H1 (cell line): Measurements from ENCODE around the gene IL9. TPM values are rescaled to one million over a fixed set of nuclear protein-coding genes. Genes with fewer than 3 reads are reported as not detected.

ENCODE experiments used
- CTCF ChIA-PET: fragments of 300-600 bp; sonication (Branson Sonifier 250); formaldehyde crosslinking; loops from one replicate; lab custom pipeline; 2021; ENCODE audit not compliant: partially characterized antibody; lab: Charles Lee
- POLR2A ChIA-PET: fragments of 300-600 bp; sonication (Branson Sonifier 250); formaldehyde crosslinking; loops from one replicate; lab custom pipeline; 2021; ENCODE audit warnings: inconsistent platforms; ENCODE audit not compliant: partially characterized antibody; lab: Charles Lee
- DNase-seq, 2 experiments: peaks; one replicate each; pipeline versions ENCODE4 v3.0.0 to v3.0.0-alpha.2; 2010 to 2022; ENCODE audit warnings: low spot score in 2 of 2, low read depth in 1 of 2, mixed read lengths in 1 of 2
- FAIRE-seq: peaks from 2 replicates; lab custom pipeline; 2011; peaks lifted over from hg19 to GRCh38; lab: Jason Lieb, UNC
- H2AFZ ChIP-seq: 2 replicates; pipeline ENCODE4 v1.8.1; 2012; ENCODE audit warnings: low read length, inconsistent platforms
- H2AK5ac ChIP-seq: 2 replicates; pipeline ENCODE4 v1.6.1; 2013; ENCODE audit warnings: low read depth, low read length
- H2BK120ac ChIP-seq: replicated peaks from 2 replicates; pipeline ENCODE3; 2013; ENCODE audit warnings: low read depth, low read length, inconsistent platforms
- H2BK12ac ChIP-seq: 2 replicates; pipeline ENCODE4 v1.6.1; 2013; ENCODE audit warnings: low read depth, low read length
- H2BK15ac ChIP-seq: 2 replicates; pipeline ENCODE4 v1.6.1; 2013; ENCODE audit warnings: low read length
- H2BK20ac ChIP-seq: 2 replicates; pipeline ENCODE4 v1.6.1; 2013; ENCODE audit warnings: low read length
- H2BK5ac ChIP-seq: 2 replicates; pipeline ENCODE4 v1.6.1; 2013; ENCODE audit warnings: low read depth, low read length
- H3K14ac ChIP-seq: 2 replicates; pipeline ENCODE4 v1.6.1; 2013; ENCODE audit warnings: inconsistent platforms; ENCODE audit not compliant: insufficient read length
- H3K18ac ChIP-seq: 2 replicates; pipeline ENCODE4 v1.6.1; 2013; ENCODE audit warnings: low read length; ENCODE audit errors: extremely low read depth
- H3K23ac ChIP-seq: 2 replicates; pipeline ENCODE4 v1.6.1; 2013; ENCODE audit warnings: inconsistent platforms; ENCODE audit not compliant: insufficient read length
- H3K23me2 ChIP-seq: 2 replicates; pipeline ENCODE4 v1.6.1; 2013; ENCODE audit warnings: low read depth, low read length
- H3K27ac ChIP-seq: 2 replicates; pipeline ENCODE4 v1.6.1; 2011; ENCODE audit warnings: low read depth, low read length, inconsistent platforms
- H3K27me3 ChIP-seq, 4 experiments: replicated peaks in 1 of 4; 1 replicate in 1 of 4; 2 replicates in 3 of 4; pipeline versions ENCODE4 v1.6.1 to v1.8.1; 2011 to 2013; ENCODE audit warnings: low read length in 3 of 4, mild to moderate bottlenecking in 3 of 4, inconsistent platforms in 2 of 4, mixed read lengths in 2 of 4, moderate library complexity in 1 of 4; ENCODE audit not compliant: control insufficient read depth in 3 of 4, insufficient read depth in 3 of 4; ENCODE audit errors: extremely low read depth in 1 of 4
- H3K36me3 ChIP-seq, 4 experiments: 2 replicates each; pipeline versions ENCODE4 v1.6.1 to v1.8.1; 2011 to 2013; ENCODE audit warnings: mild to moderate bottlenecking in 4 of 4, low read length in 3 of 4, moderate library complexity in 2 of 4, control low read depth in 1 of 4, inconsistent platforms in 1 of 4; ENCODE audit not compliant: insufficient read depth in 4 of 4, control insufficient read depth in 2 of 4
- H3K4ac ChIP-seq: replicated peaks from 2 replicates; pipeline ENCODE3; 2013; ENCODE audit warnings: low read length, low read depth, mixed read lengths, inconsistent platforms; ENCODE audit not compliant: insufficient read length
- H3K4me1 ChIP-seq, 4 experiments: replicated peaks in 1 of 4; 1 replicate in 1 of 4; 2 replicates in 3 of 4; pipeline versions ENCODE4 v1.6.1 to v1.8.1; 2011 to 2013; ENCODE audit warnings: low read length in 3 of 4, inconsistent platforms in 2 of 4, mixed read lengths in 1 of 4; ENCODE audit not compliant: insufficient read depth in 4 of 4, control insufficient read depth in 3 of 4
- H3K4me2 ChIP-seq, 2 experiments: 2 replicates each; pipeline versions ENCODE4 v1.6.1 to v1.8.1; 2011 to 2013; ENCODE audit warnings: low read depth in 2 of 2, low read length in 2 of 2, control low read depth in 1 of 2, inconsistent platforms in 1 of 2, mild to moderate bottlenecking in 1 of 2; ENCODE audit not compliant: insufficient read depth in 1 of 2
- H3K4me3 ChIP-seq, 4 experiments: fragments of 200-600, 300-600 bp in 1 of 4; sonication (generic), shearing (Covaris generic), sonication (Bioruptor Twin) in 1 of 4; 2 replicates each; pipeline versions ENCODE4 v1.5.1 to v1.8.1; 2011 to 2016; ENCODE audit warnings: low read length in 4 of 4, low read depth in 3 of 4, control low read depth in 2 of 4, inconsistent platforms in 2 of 4, mild to moderate bottlenecking in 2 of 4, mixed read lengths in 1 of 4, moderate library complexity in 1 of 4; ENCODE audit not compliant: insufficient read depth in 2 of 4; ENCODE audit errors: extremely low read depth in 1 of 4
- H3K56ac ChIP-seq: replicated peaks from 2 replicates; pipeline ENCODE3; 2013; ENCODE audit warnings: low read depth, mild to moderate bottlenecking, mixed read lengths, low read length, inconsistent platforms; ENCODE audit not compliant: insufficient read length
- H3K79me1 ChIP-seq: 2 replicates; pipeline ENCODE4 v1.6.1; 2013; ENCODE audit warnings: low read depth, low read length, control low read depth
- H3K79me2 ChIP-seq, 2 experiments: 2 replicates each; pipeline versions ENCODE4 v1.6.1 to v1.8.1; 2012 to 2013; ENCODE audit warnings: low read length in 2 of 2, mild to moderate bottlenecking in 2 of 2, inconsistent platforms in 1 of 2; ENCODE audit not compliant: insufficient read depth in 2 of 2, control insufficient read depth in 1 of 2
- H3K9ac ChIP-seq, 4 experiments: replicated peaks in 1 of 4; 1 replicate in 1 of 4; 2 replicates in 3 of 4; pipeline versions ENCODE4 v1.6.1 to v1.8.1; 2011 to 2013; ENCODE audit warnings: low read depth in 3 of 4, low read length in 3 of 4, control low read depth in 2 of 4, mild to moderate bottlenecking in 2 of 4, moderate library complexity in 2 of 4, inconsistent platforms in 1 of 4; ENCODE audit errors: extremely low read depth in 1 of 4
- H3K9me3 ChIP-seq, 2 experiments: 2 replicates each; pipeline versions ENCODE4 v1.6.1 to v1.8.1; 2012 to 2013; ENCODE audit warnings: mild to moderate bottlenecking in 2 of 2, moderate library complexity in 2 of 2, control low read depth in 1 of 2, inconsistent platforms in 1 of 2, low read depth in 1 of 2, low read length in 1 of 2, mixed read lengths in 1 of 2; ENCODE audit not compliant: insufficient read depth in 2 of 2
- H4K20me1 ChIP-seq, 2 experiments: replicated peaks in 1 of 2; 2 replicates each; pipeline versions ENCODE3 to v1.8.1; 2011 to 2013; ENCODE audit warnings: inconsistent platforms in 2 of 2, low read length in 2 of 2, mild to moderate bottlenecking in 1 of 2; ENCODE audit not compliant: insufficient read depth in 2 of 2, control insufficient read depth in 1 of 2
- H4K5ac ChIP-seq: 2 replicates; pipeline ENCODE4 v1.6.1; 2013; ENCODE audit warnings: low read length, low read depth, mixed read lengths, inconsistent platforms; ENCODE audit not compliant: insufficient read length
- H4K8ac ChIP-seq: 2 replicates; pipeline ENCODE4 v1.8.0; 2013; ENCODE audit warnings: mild to moderate bottlenecking, moderate library complexity, low read length, inconsistent platforms; ENCODE audit not compliant: insufficient read depth; ENCODE audit errors: extremely low read depth
- H4K91ac ChIP-seq: replicated peaks from 2 replicates; pipeline ENCODE3; 2013; ENCODE audit warnings: low read length, mixed read lengths, inconsistent platforms; ENCODE audit not compliant: insufficient read length
- ASH2L ChIP-seq: fragments of 200-600, 300-600 bp; sonication (generic); IDR thresholded peaks from one replicate; pipeline ENCODE4 v1.7.1; 2017; ENCODE audit warnings: low read length
- ATF2 ChIP-seq: IDR thresholded peaks from 2 replicates; pipeline ENCODE4 v1.6.1; 2012; ENCODE audit warnings: low read length, inconsistent platforms
- CEBPB ChIP-seq: IDR thresholded peaks from 2 replicates; pipeline ENCODE4 v1.6.1; 2012; ENCODE audit warnings: low read depth, low read length
- CHD2 ChIP-seq: IDR thresholded peaks from 2 replicates; pipeline ENCODE4 v1.6.1; 2012; ENCODE audit warnings: low read length, improper control_type of control experiment
- EZH2 ChIP-seq: fragments of 200-600 bp; sonication (generic); IDR thresholded peaks from 2 replicates; pipeline ENCODE4 v1.7.1; 2012; ENCODE audit warnings: low read depth, mild to moderate bottlenecking, moderate library complexity, low read length, inconsistent platforms; ENCODE audit not compliant: severe bottlenecking
- KDM1A ChIP-seq: fragments of 200-600, 300-600 bp; sonication (generic); IDR thresholded peaks from 2 replicates; pipeline ENCODE4 v1.7.1; 2016; ENCODE audit warnings: mild to moderate bottlenecking, low read length, borderline replicate concordance
- KDM4A ChIP-seq: IDR thresholded peaks from one replicate; pipeline ENCODE4 v1.7.1; 2012; ENCODE audit warnings: low read depth, mild to moderate bottlenecking, moderate library complexity, low read length, inconsistent platforms; ENCODE audit not compliant: severe bottlenecking
- POU5F1 ChIP-seq: IDR thresholded peaks from 2 replicates; pipeline ENCODE4 v1.6.1; 2011; ENCODE audit warnings: low read depth, mild to moderate bottlenecking, low read length, moderate library complexity
- RBBP5 ChIP-seq: IDR thresholded peaks from 2 replicates; pipeline ENCODE4 v1.7.1; 2012; ENCODE audit warnings: low read depth, mild to moderate bottlenecking, inconsistent platforms, low read length, moderate library complexity, borderline replicate concordance
- SP2 ChIP-seq: IDR thresholded peaks from 2 replicates; pipeline ENCODE4 v1.6.1; 2012; ENCODE audit warnings: mild to moderate bottlenecking, low read length, inconsistent platforms
- TAF7 ChIP-seq: optimal IDR thresholded peaks from 2 replicates; pipeline ENCODE3; 2011; ENCODE audit warnings: low read depth, mild to moderate bottlenecking, inconsistent platforms, low read length, moderate library complexity, borderline replicate concordance
- WGBS, 2 experiments: shearing (Covaris generic) in 1 of 2; methylation state at CpG; one replicate each; pipeline versions ENCODE4 v1.1.6 to v1.1.7; 2013 to 2015; ENCODE audit warnings: low lambda C conversion rate in 2 of 2, mixed read lengths in 2 of 2, inconsistent platforms in 1 of 2, low coverage in 1 of 2, missing lambda C conversion rate in 1 of 2; ENCODE audit not compliant: insufficient replicate concordance in 2 of 2, insufficient coverage in 1 of 2, insufficient read length in 1 of 2; ENCODE audit errors: extremely low coverage in 1 of 2, missing lambda C conversion rate in 1 of 2; 5-methylcytosine and 5-hydroxymethylcytosine counted together
- polyA plus RNA-seq, 7 experiments: library from polyadenylated mRNA; depleted of rRNA in 3 of 7; stranded (reverse) in 5 of 7; unstranded in 2 of 7; fragments of >200 nt in 5 of 7; fragments of 200-250 nt in 2 of 7; gene quantifications; 1 replicate in 5 of 7; 2 replicates in 1 of 7; 4 replicates in 1 of 7; pipeline versions ENCODE4 v1.2.1 to v1.2.3, GENCODE V29; 2011 to 2013; ENCODE audit warnings: missing spikeins in 2 of 7, mixed read lengths in 2 of 7
- total RNA-seq: library from RNA; stranded (reverse); fragmentation: NEBNext Ultra II Directional; extraction: Animal tissue kit (Norgen Biotek cat#: 25700); gene quantifications from 2 replicates; pipeline ENCODE4 v1.2.1, GENCODE V29; 2021

IL9 gene
- total and polyA plus RNA-seq, 2 of the 8 experiments (the other 6 are each of a cell fraction or from before 2014, with no cell fraction given): not detected

GRCh38 chr5:135916638-135917263 lies 21.1 kb upstream of the IL9 start:
- Histone ChIP-seq H2BK15ac (no peak overlapping the region), H3K23ac (no peak overlapping the region), H4K20me1 (no peaks in the 10 kb centered on the region), H3K9me3 (no peaks in the 10 kb centered on the region), H2BK12ac (no peak overlapping the region), H3K79me2 (no peaks in the 10 kb centered on the region), H3K4me2 (no peak overlapping the region), H3K9ac (no peak overlapping the region), H4K91ac (no peak overlapping the region), H2AFZ (no peak overlapping the region), H4K5ac (no peak overlapping the region), H3K4me3 (no peak overlapping the region), H3K14ac (no peak overlapping the region), H3K4me1 (no peaks in the 10 kb centered on the region), H3K79me1 (no peaks in the 10 kb centered on the region), H3K23me2 (no peaks in the 10 kb centered on the region), H2BK5ac (no peak overlapping the region), H3K56ac (no peak overlapping the region), H4K8ac (no peak overlapping the region), H3K36me3 (no peaks in the 10 kb centered on the region), H3K27me3 (peaks cover 0 to 1% (median 0%) of the 10 kb centered on the region in 4 experiments; a peak in 3 of 7 replicates), H3K18ac (no peak overlapping the region), H3K27ac (no peak overlapping the region), H3K4ac (no peak overlapping the region), H2BK20ac (no peak overlapping the region), H2AK5ac (no peak overlapping the region), H2BK120ac (no peak overlapping the region)
- ChIA-PET POLR2A (no interaction called here), CTCF (interaction anchor here (1.1 kb wide), 1 partner anchor 61 kb away, joined by 4 read pairs; no protein-coding TSS in a partner anchor)
- no peak for TF ChIP-seq ASH2L
- no peak for TF ChIP-seq CHD2
- TF ChIP-seq KDM1A: no peak
- no peak for TF ChIP-seq RBBP5
- no peak for TF ChIP-seq KDM4A
- no peak for TF ChIP-seq CEBPB
- TF ChIP-seq POU5F1: no peak
- TF ChIP-seq TAF7: no peak
- no peak for TF ChIP-seq SP2
- no peak for TF ChIP-seq ATF2
- no peak for TF ChIP-seq EZH2
- 92% methylated on average over 8 of the region's 8 CpGs; no CpG with 5 or more reads in 1 of the 2 experiments for WGBS, 2 experiments
- FAIRE-seq (no peak), DNase-seq (no peak)
